ENCODE data around the gene KLRC2.
"Not testable (repeated sequence)": the region's sequence is repeated elsewhere in the genome, so short reads cannot be mapped to it uniquely, and the experiment has no call there.

Gene KLRC2

GRCh38 chr12:10435816-10436215 lies at the start of gene KLRC2:
Gene KLRC2, minus strand, starts transcription at chr12:10436010. Its CDS starts 24 bp downstream, at chr12:10435986.
- DNase-seq, result not testable (repeated sequence)

- DNase-seq, result not testable (repeated sequence)
These were observed 46.1 kb upstream of the KLRC2 start for GRCh38 chr12:10481901-10482300.

GRCh38 chr12:10472808-10473207 lies 37.0 kb upstream of the KLRC2 start:
- not testable (repeated sequence) for DNase-seq

- DNase-seq, result no peak
These were observed 33.9 kb upstream of the KLRC2 start for GRCh38 chr12:10469701-10470100.

GRCh38 chr12:10466311-10466710 lies 30.5 kb upstream of the KLRC2 start:
- DNase-seq, result no peak

GRCh38 chr12:10457760-10458159 lies 21.9 kb upstream of the KLRC2 start:
- no peak for DNase-seq

- no peak for DNase-seq
These were observed 21.0 kb upstream of the KLRC2 start for GRCh38 chr12:10456856-10457255.

GRCh38 chr12:10455766-10456165 lies 20.0 kb upstream of the KLRC2 start:
- no peak for DNase-seq

- no peak for DNase-seq
These were observed 18.7 kb upstream of the KLRC2 start for GRCh38 chr12:10454531-10454930.

GRCh38 chr12:10453156-10453555 lies 17.3 kb upstream of the KLRC2 start, which contains the start of gene KLRC1:
Gene KLRC1, minus strand, starts transcription at chr12:10453377. Its CDS starts 2,221 bp downstream, at chr12:10451156.
- no peak for DNase-seq

- DNase-seq, result no peak
These were observed 12.4 kb upstream of the KLRC2 start for GRCh38 chr12:10448236-10448635.

- DNase-seq, result not testable (repeated sequence)
These were observed 10.2 kb upstream of the KLRC2 start for GRCh38 chr12:10446052-10446451.

- not testable (repeated sequence) for DNase-seq
These were observed 5.3 kb upstream of the KLRC2 start for GRCh38 chr12:10441144-10441543.

GRCh38 chr12:10439608-10440274 lies 3.9 kb upstream of the KLRC2 start:
- not testable (repeated sequence) for DNase-seq

- not testable (repeated sequence) for DNase-seq
These were observed 1.8 kb upstream of the KLRC2 start for GRCh38 chr12:10437601-10438000.

- not testable (repeated sequence) for DNase-seq
These were observed 5.2 kb downstream of the KLRC2 start for GRCh38 chr12:10430623-10431022.

GRCh38 chr12:10425938-10426337 lies 9.9 kb downstream of the KLRC2 start:
- not testable (repeated sequence) for DNase-seq

- DNase-seq, result not testable (repeated sequence)
These were observed 11.4 kb downstream of the KLRC2 start for GRCh38 chr12:10424260-10424899.

- DNase-seq, result not testable (repeated sequence)
These were observed 13.7 kb downstream of the KLRC2 start for GRCh38 chr12:10422159-10422558.

- DNase-seq, result not testable (repeated sequence)
These were observed 15.5 kb downstream of the KLRC2 start, which contains the start of gene KLRC3 for GRCh38 chr12:10420334-10420733. Gene KLRC3, minus strand, starts transcription at chr12:10420595. Its CDS starts 45 bp downstream, at chr12:10420550.

- no peak for DNase-seq
These were observed 26.4 kb downstream of the KLRC2 start, which contains the start of gene KLRC4 for GRCh38 chr12:10409392-10409791. Gene KLRC4, minus strand, starts transcription at chr12:10409757. Its CDS starts 182 bp downstream, at chr12:10409575.

- DNase-seq, result no peak
These were observed 27.0 kb downstream of the KLRC2 start for GRCh38 chr12:10408842-10409241.

GRCh38 chr12:10406725-10407124 lies 29.1 kb downstream of the KLRC2 start:
- DNase-seq, result no peak

GRCh38 chr12:10405294-10405693 lies 30.5 kb downstream of the KLRC2 start:
- DNase-seq, result no peak

Data from activated T-cell treated with anti-CD3 and anti-CD28 coated beads, Interleukin-2, amount 50 U/mL, for 1 hour (primary cell).